Ishikawa (cell line): ENCODE measurements around the gene SLC27A4.

Experiments
- FOXM1 ChIP-seq: IDR thresholded peaks from 2 replicates; pipeline ENCODE4 v1.6.1; 2012; ENCODE audit warnings: low read depth, borderline replicate concordance
- RAD21 ChIP-seq: IDR thresholded peaks from 2 replicates; pipeline ENCODE4 v1.6.1; 2012; ENCODE audit warnings: low read depth
- TAF1 ChIP-seq: IDR thresholded peaks from 2 replicates; pipeline ENCODE4 v1.6.1; 2012; ENCODE audit warnings: low read depth, mild to moderate bottlenecking
- TCF12 ChIP-seq: IDR thresholded peaks from 2 replicates; pipeline ENCODE4 v1.6.1; 2012; ENCODE audit warnings: low read depth

DNA sequence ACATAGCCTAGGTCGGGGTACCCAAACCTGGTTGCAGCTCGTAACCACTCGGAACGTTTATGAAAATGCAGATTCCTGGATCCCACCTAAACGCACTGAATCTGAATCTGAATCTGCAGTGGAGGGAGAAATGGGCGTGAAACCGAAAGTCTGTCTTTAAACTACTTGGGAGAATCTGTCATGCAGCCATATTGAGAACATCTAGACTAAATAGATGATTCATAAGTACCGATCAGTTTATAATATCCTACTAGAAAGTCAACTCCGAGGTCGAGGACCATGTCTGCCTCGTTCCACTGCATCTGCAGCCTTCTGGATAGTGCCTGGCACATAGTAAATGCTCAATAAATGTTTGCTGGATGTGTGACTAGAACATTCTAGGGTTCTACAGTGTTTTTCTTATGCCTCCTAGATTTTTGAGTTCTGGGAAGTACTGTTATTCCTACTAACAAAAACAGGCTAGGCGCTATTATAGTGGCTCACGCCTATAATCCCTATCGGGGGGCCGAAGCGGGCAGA, 17.1 kb upstream of the SLC27A4 start:
- TF ChIP-seq TCF12 (no peak), RAD21 (no peak), TAF1 (no peak), FOXM1 (no peak)
